ENCODE data around the gene TCF4. TPM values are rescaled to one million over a fixed set of nuclear protein-coding genes. Genes with fewer than 3 reads are reported as not detected.

Gene TCF4
- total RNA-seq, 1 experiment from 2014 or later = 12.5 TPM

DNA sequence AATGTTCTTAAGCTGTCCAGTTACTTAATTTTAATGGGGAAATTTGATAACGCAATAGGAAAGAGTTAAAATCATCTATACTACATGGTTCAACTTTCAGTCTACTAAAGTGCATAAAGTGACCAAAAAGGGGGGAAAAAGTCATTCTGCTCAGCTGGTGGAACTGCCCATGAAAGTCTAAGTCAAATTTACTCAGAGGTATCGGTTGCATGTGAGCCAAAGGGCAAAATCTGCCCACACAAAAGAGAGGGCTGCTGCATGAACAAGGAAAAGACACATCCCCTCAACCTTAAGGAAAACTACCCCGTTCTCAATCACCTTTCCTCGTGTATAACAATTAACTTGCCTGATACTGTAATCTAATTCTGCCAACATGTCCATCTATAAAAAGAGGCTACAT is 126.1 kb downstream of the TCF4 start:
- intact Hi-C loops (cut with micrococcal nuclease) = no loop called here
- DNase-seq = no peak
- Histone ChIP-seq H3K79me2 (ENCODE audit: low read length) (no peaks in the 10 kb centered on the region), H3K4me2 (ENCODE audit: low read length) (no peak overlapping the region), H3K4me1 (ENCODE audit: insufficient read depth, low read length) (no peaks in the 10 kb centered on the region), H2AFZ (ENCODE audit: low read length) (no peak overlapping the region), H3K9ac (ENCODE audit: low read length) (no peak overlapping the region), H3K27ac (ENCODE audit: low read length) (no peak overlapping the region), H3K36me3 (ENCODE audit: low read depth, low read length) (no peaks in the 10 kb centered on the region), H3F3A (ENCODE audit: low read length, unreplicated experiment) (no peaks in the 10 kb centered on the region), H4K20me1 (ENCODE audit: low read length) (no peaks in the 10 kb centered on the region), H3K4me3 (ENCODE audit: low read length) (no peak overlapping the region), H3K27me3 (ENCODE audit: low read length) (no peaks in the 10 kb centered on the region), H3K9me2 (replicated peaks; ENCODE audit: low read length) (no peaks in the 10 kb centered on the region), H3K9me3 (ENCODE audit: low read length) (no peaks in the 10 kb centered on the region)
- BruUV-seq (replicated peaks) = no TSS peak
- no peak for ATAC-seq
- TF ChIP-seq, protein P1, sequence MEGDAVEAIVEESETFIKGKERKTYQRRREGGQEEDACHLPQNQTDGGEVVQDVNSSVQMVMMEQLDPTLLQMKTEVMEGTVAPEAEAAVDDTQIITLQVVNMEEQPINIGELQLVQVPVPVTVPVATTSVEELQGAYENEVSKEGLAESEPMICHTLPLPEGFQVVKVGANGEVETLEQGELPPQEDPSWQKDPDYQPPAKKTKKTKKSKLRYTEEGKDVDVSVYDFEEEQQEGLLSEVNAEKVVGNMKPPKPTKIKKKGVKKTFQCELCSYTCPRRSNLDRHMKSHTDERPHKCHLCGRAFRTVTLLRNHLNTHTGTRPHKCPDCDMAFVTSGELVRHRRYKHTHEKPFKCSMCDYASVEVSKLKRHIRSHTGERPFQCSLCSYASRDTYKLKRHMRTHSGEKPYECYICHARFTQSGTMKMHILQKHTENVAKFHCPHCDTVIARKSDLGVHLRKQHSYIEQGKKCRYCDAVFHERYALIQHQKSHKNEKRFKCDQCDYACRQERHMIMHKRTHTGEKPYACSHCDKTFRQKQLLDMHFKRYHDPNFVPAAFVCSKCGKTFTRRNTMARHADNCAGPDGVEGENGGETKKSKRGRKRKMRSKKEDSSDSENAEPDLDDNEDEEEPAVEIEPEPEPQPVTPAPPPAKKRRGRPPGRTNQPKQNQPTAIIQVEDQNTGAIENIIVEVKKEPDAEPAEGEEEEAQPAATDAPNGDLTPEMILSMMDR (conservative IDR thresholded peaks at IDR 0.05; ENCODE audit: low read depth, low read length) = no peak
- TF ChIP-seq EZH2 (IDR thresholded peaks at IDR 0.05; ENCODE audit: low read length, unreplicated experiment) (no peak), EZH2phosphoT487 (IDR thresholded peaks at IDR 0.05; ENCODE audit: borderline replicate concordance, low read length) (no peak)
- ChIA-PET POLR2A (ENCODE audit: unreplicated experiment) (no interaction called here), CTCF (no interaction called here)

DNA sequence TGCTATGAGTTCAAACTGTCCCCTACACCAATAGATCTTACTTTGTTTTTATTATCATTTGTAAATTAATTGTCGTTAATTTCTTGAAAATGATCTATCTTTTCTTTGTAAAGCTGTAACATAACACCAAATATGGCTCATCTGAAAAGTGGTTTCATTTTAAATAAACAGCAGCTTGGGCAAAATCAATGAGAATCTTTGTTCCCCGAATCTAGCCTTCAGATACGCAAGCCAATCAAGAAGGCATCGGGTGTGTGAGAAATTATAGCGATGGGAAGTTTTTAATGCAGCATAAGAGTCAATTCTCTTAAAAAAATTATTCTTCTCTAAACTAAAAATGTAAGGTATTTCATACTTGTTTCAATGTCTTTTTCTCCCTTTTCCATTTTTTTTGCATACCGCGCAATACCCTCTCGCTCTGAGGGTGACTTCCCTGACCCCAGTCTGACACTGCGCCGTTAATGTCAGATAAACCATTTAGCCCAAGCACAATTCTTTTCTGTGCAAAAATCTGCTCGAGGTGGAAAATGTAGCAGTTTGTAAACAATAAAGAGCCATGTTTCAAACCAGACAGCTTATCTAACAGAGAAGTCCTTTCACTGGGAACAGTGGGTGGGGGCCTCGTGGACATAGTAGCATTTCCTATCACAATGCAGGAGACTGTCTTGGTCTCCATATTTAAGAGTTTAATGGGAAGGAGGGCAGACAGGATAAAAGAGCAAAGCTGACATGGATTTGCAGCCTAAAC is 129.4 kb downstream of the TCF4 start:
- ChIA-PET CTCF (no interaction called here), POLR2A (ENCODE audit: unreplicated experiment) (no interaction called here)
- Histone ChIP-seq H3K27me3 (ENCODE audit: low read length) (no peaks in the 10 kb centered on the region), H3K4me2 (ENCODE audit: low read length) (no peak overlapping the region), H3K9me3 (ENCODE audit: low read length) (no peaks in the 10 kb centered on the region), H3K27ac (ENCODE audit: low read length) (no peak overlapping the region), H3K79me2 (ENCODE audit: low read length) (no peaks in the 10 kb centered on the region), H3K9ac (ENCODE audit: low read length) (no peak overlapping the region), H3K36me3 (ENCODE audit: low read depth, low read length) (no peaks in the 10 kb centered on the region), H3F3A (ENCODE audit: low read length, unreplicated experiment) (no peaks in the 10 kb centered on the region), H4K20me1 (ENCODE audit: low read length) (no peaks in the 10 kb centered on the region), H3K4me3 (ENCODE audit: low read length) (no peak overlapping the region), H3K9me2 (replicated peaks; ENCODE audit: low read length) (no peaks in the 10 kb centered on the region), H3K4me1 (ENCODE audit: insufficient read depth, low read length) (no peaks in the 10 kb centered on the region), H2AFZ (ENCODE audit: low read length) (no peak overlapping the region)
- DNase-seq (no peak), ATAC-seq (no peak)
- TF ChIP-seq EZH2 (IDR thresholded peaks at IDR 0.05; ENCODE audit: low read length, unreplicated experiment) (no peak), EZH2phosphoT487 (IDR thresholded peaks at IDR 0.05; ENCODE audit: borderline replicate concordance, low read length) (no peak)
- TF ChIP-seq, protein P1 (conservative IDR thresholded peaks at IDR 0.05; ENCODE audit: low read depth, low read length) = no peak
- intact Hi-C loops (cut with micrococcal nuclease) = no loop called here
- BruUV-seq (replicated peaks) = no TSS peak

DNA sequence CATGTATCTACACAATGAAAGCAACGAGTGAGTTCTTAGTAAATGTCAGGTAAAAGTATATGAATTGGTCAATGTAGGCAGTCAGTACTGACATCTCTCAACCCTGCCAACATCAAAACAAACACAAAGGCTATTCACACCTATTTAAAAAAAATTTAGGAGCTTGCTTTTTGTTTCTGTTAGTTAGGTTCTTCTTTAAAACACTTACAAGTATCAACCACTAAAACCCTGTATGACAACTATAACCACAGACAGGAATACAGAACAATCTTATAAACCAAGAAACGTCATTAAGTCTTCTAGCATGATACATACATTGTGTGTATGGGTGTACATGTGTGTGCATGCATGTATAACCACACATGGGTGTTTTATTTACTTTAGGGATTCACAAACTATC is 131.0 kb downstream of the TCF4 start:
- BruUV-seq (replicated peaks) = no TSS peak
- Histone ChIP-seq H3K9ac (ENCODE audit: low read length) (no peak overlapping the region), H3K79me2 (ENCODE audit: low read length) (no peaks in the 10 kb centered on the region), H2AFZ (ENCODE audit: low read length) (no peak overlapping the region), H4K20me1 (ENCODE audit: low read length) (no peaks in the 10 kb centered on the region), H3K4me1 (ENCODE audit: insufficient read depth, low read length) (no peaks in the 10 kb centered on the region), H3K36me3 (ENCODE audit: low read depth, low read length) (no peaks in the 10 kb centered on the region), H3K4me3 (ENCODE audit: low read length) (no peak overlapping the region), H3K9me3 (ENCODE audit: low read length) (no peaks in the 10 kb centered on the region), H3F3A (ENCODE audit: low read length, unreplicated experiment) (no peaks in the 10 kb centered on the region), H3K27ac (ENCODE audit: low read length) (no peak overlapping the region), H3K4me2 (ENCODE audit: low read length) (no peak overlapping the region), H3K9me2 (replicated peaks; ENCODE audit: low read length) (no peaks in the 10 kb centered on the region), H3K27me3 (ENCODE audit: low read length) (no peaks in the 10 kb centered on the region)
- no peak for TF ChIP-seq EZH2 (IDR thresholded peaks at IDR 0.05; ENCODE audit: low read length, unreplicated experiment)
- TF ChIP-seq, protein P1 (conservative IDR thresholded peaks at IDR 0.05; ENCODE audit: low read depth, low read length) = no peak
- no peak for TF ChIP-seq EZH2phosphoT487 (IDR thresholded peaks at IDR 0.05; ENCODE audit: borderline replicate concordance, low read length)
- no peak for ATAC-seq
- CTCF ChIA-PET = no interaction called here
- no peak for DNase-seq
- POLR2A ChIA-PET (ENCODE audit: unreplicated experiment) = no interaction called here
- intact Hi-C loops (cut with micrococcal nuclease) = no loop called here
